HepG2 (cell line): ENCODE results near the gene ANKRD65. TPM values are rescaled to one million over a fixed set of nuclear protein-coding genes. Genes with fewer than 3 reads are reported as not detected.
A peak's percentile ranks its signal among the peaks of the same experiment; 100 is the strongest.

Source experiments
- ATRX ChIP-seq: sonication (generic); formaldehyde crosslinking; IDR thresholded peaks from 2 replicates; pipeline ENCODE4 v1.4.0; 2020; ENCODE audit warnings: missing genetic modification reagents, borderline replicate concordance
- BCL6 ChIP-seq: IDR thresholded peaks from 2 replicates; pipeline ENCODE4 v1.6.1; 2016; ENCODE audit warnings: missing genetic modification reagents, missing compliant biosample characterization
- BORCS8-MEF2B ChIP-seq: sonication (generic); formaldehyde crosslinking; IDR thresholded peaks from 2 replicates; pipeline ENCODE4 v1.8.0; 2022; ENCODE audit warnings: mild to moderate bottlenecking, missing genetic modification reagents
- MTA3 ChIP-seq: sonication (generic); formaldehyde crosslinking; IDR thresholded peaks from 2 replicates; pipeline ENCODE4 v1.4.0; 2020; ENCODE audit warnings: missing genetic modification reagents
- MYC ChIP-seq: sonication (generic); formaldehyde crosslinking; IDR thresholded peaks from 2 replicates; pipeline ENCODE4 v1.9.0; 2021; ENCODE audit warnings: missing genetic modification reagents, borderline replicate concordance
- NCOA1 ChIP-seq: sonication (generic); formaldehyde crosslinking; IDR thresholded peaks from 2 replicates; pipeline ENCODE4 v1.9.0; 2021; ENCODE audit warnings: missing genetic modification reagents
- NR1H2 ChIP-seq: sonication (generic); formaldehyde crosslinking; IDR thresholded peaks from 2 replicates; pipeline ENCODE4 v1.8.1; 2022; ENCODE audit warnings: low read depth, missing genetic modification reagents, borderline replicate concordance
- NR3C1 ChIP-seq: sonication (generic); formaldehyde crosslinking; IDR thresholded peaks from 2 replicates; pipeline ENCODE4 v1.4.0; 2020; ENCODE audit warnings: missing genetic modification reagents
- PCBP1 ChIP-seq: fragments of 200-400 bp; formaldehyde crosslinking; IDR thresholded peaks from 2 replicates; pipeline ENCODE4 v1.6.1; 2017; ENCODE audit warnings: mild to moderate bottlenecking, low read depth, low read length, borderline replicate concordance
- PHF5A ChIP-seq: IDR thresholded peaks from one replicate; pipeline ENCODE4 v1.6.1; 2018; ENCODE audit warnings: low read depth, missing genetic modification reagents; ENCODE audit not compliant: unreplicated experiment
- RARA ChIP-seq: IDR thresholded peaks from 2 replicates; pipeline ENCODE4 v1.6.1; 2016; ENCODE audit warnings: missing genetic modification reagents, missing compliant biosample characterization
- SOX6 ChIP-seq, 2 experiments: fragments of 450-650 bp in 1 of 2; sonication (generic) in 1 of 2; formaldehyde crosslinking in 1 of 2; IDR thresholded peaks; 2 replicates each; pipeline versions ENCODE4 v1.4.0 to v1.6.1; 2017 to 2020; ENCODE audit warnings: antibody characterized with exemption in 1 of 2, mild to moderate bottlenecking in 1 of 2, missing genetic modification reagents in 1 of 2
- SRSF4 ChIP-seq: fragments of 200-400 bp; formaldehyde crosslinking; IDR thresholded peaks from one replicate; pipeline ENCODE4 v1.6.1; 2018; ENCODE audit warnings: mild to moderate bottlenecking, low read depth, low read length, moderate library complexity; ENCODE audit not compliant: poor library complexity, severe bottlenecking
- XRCC5 ChIP-seq: fragments of 200-400 bp; formaldehyde crosslinking; optimal IDR thresholded peaks from 2 replicates; pipeline ENCODE3; 2017; ENCODE audit warnings: mild to moderate bottlenecking, low read length
- ZBTB7B ChIP-seq: sonication (generic); formaldehyde crosslinking; IDR thresholded peaks from 2 replicates; pipeline ENCODE4 v1.4.0; 2020; ENCODE audit warnings: missing genetic modification reagents
- ZC3H13 ChIP-seq: sonication (generic); formaldehyde crosslinking; IDR thresholded peaks from 2 replicates; pipeline ENCODE4 v1.8.1; 2023; ENCODE audit warnings: mild to moderate bottlenecking, missing genetic modification reagents, moderate library complexity
- ZMAT3 ChIP-seq: sonication (generic); formaldehyde crosslinking; conservative IDR thresholded peaks from 2 replicates; pipeline ENCODE4 v1.7.0; 2021; ENCODE audit warnings: missing genetic modification reagents
- ZNF263 ChIP-seq: sonication (generic); formaldehyde crosslinking; IDR thresholded peaks from 2 replicates; pipeline ENCODE4 v1.4.0; 2020; ENCODE audit warnings: missing genetic modification reagents
- ZNF788 ChIP-seq: sonication (generic); formaldehyde crosslinking; IDR thresholded peaks from 2 replicates; pipeline ENCODE4 v1.5.0; 2020; ENCODE audit warnings: mild to moderate bottlenecking, missing genetic modification reagents, borderline replicate concordance
- ZNF839 ChIP-seq: sonication (generic); formaldehyde crosslinking; IDR thresholded peaks from 2 replicates; pipeline ENCODE4 v1.4.0; 2020; ENCODE audit warnings: missing genetic modification reagents, mild to moderate bottlenecking, borderline replicate concordance
- polyA plus RNA-seq, 8 experiments: library from polyadenylated mRNA; depleted of rRNA in 3 of 8; stranded (reverse) in 7 of 8; unstranded in 1 of 8; fragments of >200 nt; fragmentation: Illumina TruSeq in 4 of 8; extraction: Trizol in 4 of 8; gene quantifications; 2 replicates each; pipeline versions ENCODE4 v1.2.1 to v1.2.3, GENCODE V29; 2011 to 2016; ENCODE audit warnings: low read depth in 4 of 8, missing spikeins in 1 of 8, mixed read lengths in 1 of 8; ENCODE audit not compliant: insufficient read depth in 1 of 8
- total RNA-seq, 5 experiments: library from RNA; depleted of rRNA; stranded (reverse); fragments of >200 nt; fragmentation: Illumina TruSeq; extraction: Trizol; gene quantifications; 2 replicates each; pipeline ENCODE4 v1.2.3, GENCODE V29; 2016; ENCODE audit warnings: low read depth in 1 of 5
- TF ChIP-seq, protein P1 (sequence below): sonication (generic); formaldehyde crosslinking; IDR thresholded peaks from 2 replicates; pipeline ENCODE4 v1.4.0; 2020; ENCODE audit warnings: mild to moderate bottlenecking, low read depth, missing genetic modification reagents
- TF ChIP-seq, protein P2 (sequence below): sonication (generic); formaldehyde crosslinking; IDR thresholded peaks from 2 replicates; pipeline ENCODE4 v1.4.0; 2020; ENCODE audit warnings: missing genetic modification reagents
- TF ChIP-seq, protein P3 (sequence below): IDR thresholded peaks from 2 replicates; pipeline ENCODE4 v1.6.1; 2016; ENCODE audit warnings: mild to moderate bottlenecking, missing biosample characterization, missing genetic modification reagents
- TF ChIP-seq, protein P4 (sequence below): sonication (generic); formaldehyde crosslinking; conservative IDR thresholded peaks from 2 replicates; pipeline ENCODE4 v1.4.0; 2020; ENCODE audit warnings: mild to moderate bottlenecking, missing genetic modification reagents, moderate library complexity

The ANKRD65 gene
- total and polyA plus RNA-seq, 2 of the 13 experiments (the other 11 are each of a cell fraction or from before 2014, with no cell fraction given) = 12.1 to 30.1 TPM

DNA sequence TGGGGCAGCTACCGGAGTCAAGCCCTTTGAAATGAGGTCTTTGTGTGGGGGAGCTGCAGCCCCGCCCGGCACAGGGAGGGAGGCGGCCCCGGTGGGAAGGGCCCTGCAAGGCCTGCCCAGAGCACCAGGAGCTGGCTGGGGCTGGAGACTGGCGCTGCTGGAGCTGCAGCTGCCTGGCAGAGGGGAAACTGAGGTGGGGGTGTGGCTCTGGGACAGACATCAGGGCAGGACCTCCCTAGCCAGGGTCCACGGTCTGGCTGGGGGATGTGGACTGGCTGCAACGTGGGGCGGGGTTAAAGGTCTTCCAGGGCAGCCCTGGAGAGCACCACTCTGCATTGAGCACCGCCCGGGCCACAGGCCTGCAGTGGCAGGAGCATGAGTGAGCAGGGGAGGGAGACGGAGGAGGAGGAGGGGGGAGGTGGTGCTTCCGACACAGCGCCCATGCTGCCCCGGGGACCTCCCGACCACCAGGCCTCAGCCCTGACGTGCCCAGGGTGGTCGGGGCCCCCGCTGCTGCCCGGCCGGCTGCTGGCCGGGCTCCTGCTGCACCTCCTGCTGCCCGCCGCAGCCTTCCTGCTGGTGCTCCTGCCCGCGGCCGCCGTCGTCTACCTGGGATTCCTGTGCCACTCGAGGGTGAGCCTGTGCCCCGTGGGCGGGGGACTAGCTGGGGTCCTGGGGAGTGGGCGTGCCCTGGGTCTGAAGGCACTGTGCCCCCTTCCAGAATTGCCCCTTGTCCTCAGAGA is 4.8 kb upstream of the ANKRD65 start (continued):
- TF ChIP-seq ZNF788 (CRISPR knock-in tag) (peak; percentile 52; the same call in 1 of the 2 replicates), SRSF4 (no peak), ATRX (CRISPR knock-in tag) (no peak), PHF5A (CRISPR knock-in tag) (peak; percentile 56), ZNF839 (no peak), RARA (0 out of 2 replicates have a peak, but pooled peaks have one; percentile 12), NR1H2 (CRISPR knock-in tag) (no peak), MYC (CRISPR knock-in tag) (peak; percentile 55), BORCS8-MEF2B (peak; percentile 19; the same call in 1 of the 2 replicates), PCBP1 (0 out of 2 replicates have a peak, but pooled peaks have one; percentile 22), BCL6 (CRISPR knock-in tag) (no peak), NCOA1 (CRISPR knock-in tag) (peak; percentile 40; the same call in 1 of the 2 replicates), XRCC5 (peak; percentile 48), NR3C1 (CRISPR knock-in tag) (no peak), ZC3H13 (CRISPR knock-in tag) (peak; percentile 26; the same call in 1 of the 2 replicates), SOX6 (IDR thresholded peaks at IDR 0.05) (no peak), SOX6 (CRISPR knock-in tag; IDR thresholded peaks at IDR 0.05) (peak; percentile 10; the same call in 1 of the 2 replicates), ZBTB7B (CRISPR knock-in tag) (peak; percentile 80; the same call in 1 of the 2 replicates), MTA3 (CRISPR knock-in tag) (no peak), ZNF263 (CRISPR knock-in tag) (peak; percentile 99), ZMAT3 (no peak)
- TF ChIP-seq, protein P1, sequence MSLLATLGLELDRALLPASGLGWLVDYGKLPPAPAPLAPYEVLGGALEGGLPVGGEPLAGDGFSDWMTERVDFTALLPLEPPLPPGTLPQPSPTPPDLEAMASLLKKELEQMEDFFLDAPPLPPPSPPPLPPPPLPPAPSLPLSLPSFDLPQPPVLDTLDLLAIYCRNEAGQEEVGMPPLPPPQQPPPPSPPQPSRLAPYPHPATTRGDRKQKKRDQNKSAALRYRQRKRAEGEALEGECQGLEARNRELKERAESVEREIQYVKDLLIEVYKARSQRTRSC (CRISPR knock-in tag) = no peak
- TF ChIP-seq, protein P2, sequence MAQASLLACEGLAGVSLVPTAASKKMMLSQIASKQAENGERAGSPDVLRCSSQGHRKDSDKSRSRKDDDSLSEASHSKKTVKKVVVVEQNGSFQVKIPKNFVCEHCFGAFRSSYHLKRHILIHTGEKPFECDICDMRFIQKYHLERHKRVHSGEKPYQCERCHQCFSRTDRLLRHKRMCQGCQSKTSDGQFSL (CRISPR knock-in tag) = peak; percentile 68; the same call in 1 of the 2 replicates
- TF ChIP-seq, protein P3, sequence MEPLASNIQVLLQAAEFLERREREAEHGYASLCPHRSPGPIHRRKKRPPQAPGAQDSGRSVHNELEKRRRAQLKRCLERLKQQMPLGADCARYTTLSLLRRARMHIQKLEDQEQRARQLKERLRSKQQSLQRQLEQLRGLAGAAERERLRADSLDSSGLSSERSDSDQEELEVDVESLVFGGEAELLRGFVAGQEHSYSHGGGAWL = 0 out of 2 replicates have a peak, but pooled peaks have one; percentile 59
- TF ChIP-seq, protein P4, sequence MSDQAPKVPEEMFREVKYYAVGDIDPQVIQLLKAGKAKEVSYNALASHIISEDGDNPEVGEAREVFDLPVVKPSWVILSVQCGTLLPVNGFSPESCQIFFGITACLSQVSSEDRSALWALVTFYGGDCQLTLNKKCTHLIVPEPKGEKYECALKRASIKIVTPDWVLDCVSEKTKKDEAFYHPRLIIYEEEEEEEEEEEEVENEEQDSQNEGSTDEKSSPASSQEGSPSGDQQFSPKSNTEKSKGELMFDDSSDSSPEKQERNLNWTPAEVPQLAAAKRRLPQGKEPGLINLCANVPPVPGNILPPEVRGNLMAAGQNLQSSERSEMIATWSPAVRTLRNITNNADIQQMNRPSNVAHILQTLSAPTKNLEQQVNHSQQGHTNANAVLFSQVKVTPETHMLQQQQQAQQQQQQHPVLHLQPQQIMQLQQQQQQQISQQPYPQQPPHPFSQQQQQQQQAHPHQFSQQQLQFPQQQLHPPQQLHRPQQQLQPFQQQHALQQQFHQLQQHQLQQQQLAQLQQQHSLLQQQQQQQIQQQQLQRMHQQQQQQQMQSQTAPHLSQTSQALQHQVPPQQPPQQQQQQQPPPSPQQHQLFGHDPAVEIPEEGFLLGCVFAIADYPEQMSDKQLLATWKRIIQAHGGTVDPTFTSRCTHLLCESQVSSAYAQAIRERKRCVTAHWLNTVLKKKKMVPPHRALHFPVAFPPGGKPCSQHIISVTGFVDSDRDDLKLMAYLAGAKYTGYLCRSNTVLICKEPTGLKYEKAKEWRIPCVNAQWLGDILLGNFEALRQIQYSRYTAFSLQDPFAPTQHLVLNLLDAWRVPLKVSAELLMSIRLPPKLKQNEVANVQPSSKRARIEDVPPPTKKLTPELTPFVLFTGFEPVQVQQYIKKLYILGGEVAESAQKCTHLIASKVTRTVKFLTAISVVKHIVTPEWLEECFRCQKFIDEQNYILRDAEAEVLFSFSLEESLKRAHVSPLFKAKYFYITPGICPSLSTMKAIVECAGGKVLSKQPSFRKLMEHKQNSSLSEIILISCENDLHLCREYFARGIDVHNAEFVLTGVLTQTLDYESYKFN = 0 out of 2 replicates have a peak, but pooled peaks have one; percentile 19
